ENCODE data around the gene PUM2.

PUM2 gene

GRCh38 chr2:20198796-20199632, 151.6 kb downstream of the PUM2 start:
- in situ Hi-C loops (cut with HindIII; ENCODE audit: low pct_ligation_motif_present, low pct_unique_long_range_greater_than_20kb, low sequenced_read_pairs): no loop called here
- no peak for DNase-seq
